ENCODE data around the gene CHRM3. TPM values are rescaled to one million over a fixed set of nuclear protein-coding genes. Genes with fewer than 3 reads are reported as not detected.

CHRM3 gene
- total and polyA plus RNA-seq, 2 donors from 2014 or later: 1.4 to 2.9 TPM

GRCh38 chr1:239413916-239414315, 27.5 kb downstream of the CHRM3 start:
- no peaks in the 10 kb centered on the region for H3K4me1 ChIP-seq (ENCODE audit: control insufficient read depth in 2 of 3, insufficient read depth in 2 of 3, low read depth in 1 of 3, low read length in 3 of 3)
- no peak overlapping the region for H3K9ac ChIP-seq (ENCODE audit: low read length in 3 of 3)
- no peaks in the 10 kb centered on the region for H3K9me3 ChIP-seq (ENCODE audit: control insufficient read depth in 2 of 3, insufficient read depth in 1 of 3, low read length in 3 of 3)
- TF ChIP-seq, protein P1, sequence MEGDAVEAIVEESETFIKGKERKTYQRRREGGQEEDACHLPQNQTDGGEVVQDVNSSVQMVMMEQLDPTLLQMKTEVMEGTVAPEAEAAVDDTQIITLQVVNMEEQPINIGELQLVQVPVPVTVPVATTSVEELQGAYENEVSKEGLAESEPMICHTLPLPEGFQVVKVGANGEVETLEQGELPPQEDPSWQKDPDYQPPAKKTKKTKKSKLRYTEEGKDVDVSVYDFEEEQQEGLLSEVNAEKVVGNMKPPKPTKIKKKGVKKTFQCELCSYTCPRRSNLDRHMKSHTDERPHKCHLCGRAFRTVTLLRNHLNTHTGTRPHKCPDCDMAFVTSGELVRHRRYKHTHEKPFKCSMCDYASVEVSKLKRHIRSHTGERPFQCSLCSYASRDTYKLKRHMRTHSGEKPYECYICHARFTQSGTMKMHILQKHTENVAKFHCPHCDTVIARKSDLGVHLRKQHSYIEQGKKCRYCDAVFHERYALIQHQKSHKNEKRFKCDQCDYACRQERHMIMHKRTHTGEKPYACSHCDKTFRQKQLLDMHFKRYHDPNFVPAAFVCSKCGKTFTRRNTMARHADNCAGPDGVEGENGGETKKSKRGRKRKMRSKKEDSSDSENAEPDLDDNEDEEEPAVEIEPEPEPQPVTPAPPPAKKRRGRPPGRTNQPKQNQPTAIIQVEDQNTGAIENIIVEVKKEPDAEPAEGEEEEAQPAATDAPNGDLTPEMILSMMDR (IDR thresholded peaks at IDR 0.05; ENCODE audit: borderline replicate concordance, extremely low read depth, insufficient read depth): no peak
- DNase-seq (no peak), FAIRE-seq (no peak)
- H3K36me3 ChIP-seq (ENCODE audit: control insufficient read depth in 2 of 3, insufficient read depth in 3 of 3, low read length in 3 of 3): no peaks in the 10 kb centered on the region
- H3K27ac ChIP-seq (ENCODE audit: low read depth in 2 of 2, low read length in 2 of 2): no peak overlapping the region
- H3K4me3 ChIP-seq (ENCODE audit: low read length in 3 of 3): no peak overlapping the region
- H3K27me3 ChIP-seq (ENCODE audit: control insufficient read depth, insufficient read depth, low read length): no peaks in the 10 kb centered on the region
- intact Hi-C loops (cut with DNase I): no loop called here

- Histone ChIP-seq H3K4me3 (ENCODE audit: low read length in 3 of 3) (no peak overlapping the region), H3K36me3 (ENCODE audit: control insufficient read depth in 2 of 3, insufficient read depth in 3 of 3, low read length in 3 of 3) (no peaks in the 10 kb centered on the region), H3K27ac (ENCODE audit: low read depth in 2 of 2, low read length in 2 of 2) (no peak overlapping the region), H3K4me1 (ENCODE audit: control insufficient read depth in 2 of 3, insufficient read depth in 2 of 3, low read depth in 1 of 3, low read length in 3 of 3) (no peaks in the 10 kb centered on the region), H3K9me3 (ENCODE audit: control insufficient read depth in 2 of 3, insufficient read depth in 1 of 3, low read length in 3 of 3) (no peaks in the 10 kb centered on the region), H3K27me3 (ENCODE audit: control insufficient read depth, insufficient read depth, low read length) (no peaks in the 10 kb centered on the region), H3K9ac (ENCODE audit: low read length in 3 of 3) (no peak overlapping the region)
- peak; percentile 11 for FAIRE-seq
- DNase-seq: no peak
- intact Hi-C loops (cut with DNase I): no loop called here
- TF ChIP-seq, protein P1 (IDR thresholded peaks at IDR 0.05; ENCODE audit: borderline replicate concordance, extremely low read depth, insufficient read depth): no peak
Observed at GRCh38 chr1:239417221-239417620, 30.9 kb downstream of the CHRM3 start.

GRCh38 chr1:239417986-239418640, 31.7 kb downstream of the CHRM3 start:
- FAIRE-seq: no peak
- intact Hi-C loops (cut with DNase I): no loop called here
- no peaks in the 10 kb centered on the region for H3K9me3 ChIP-seq (ENCODE audit: control insufficient read depth in 2 of 3, insufficient read depth in 1 of 3, low read length in 3 of 3)
- TF ChIP-seq, protein P1 (IDR thresholded peaks at IDR 0.05; ENCODE audit: borderline replicate concordance, extremely low read depth, insufficient read depth): no peak
- no peak for DNase-seq
- H3K9ac ChIP-seq (ENCODE audit: low read length in 3 of 3): no peak overlapping the region
- no peaks in the 10 kb centered on the region for H3K27me3 ChIP-seq (ENCODE audit: control insufficient read depth, insufficient read depth, low read length)
- H3K4me3 ChIP-seq (ENCODE audit: low read length in 3 of 3): no peak overlapping the region
- no peaks in the 10 kb centered on the region for H3K4me1 ChIP-seq (ENCODE audit: control insufficient read depth in 2 of 3, insufficient read depth in 2 of 3, low read depth in 1 of 3, low read length in 3 of 3)
- H3K36me3 ChIP-seq (ENCODE audit: control insufficient read depth in 2 of 3, insufficient read depth in 3 of 3, low read length in 3 of 3): no peaks in the 10 kb centered on the region
- H3K27ac ChIP-seq (ENCODE audit: low read depth in 2 of 2, low read length in 2 of 2): no peak overlapping the region

- DNase-seq (no peak), FAIRE-seq (no peak)
- TF ChIP-seq, protein P1 (IDR thresholded peaks at IDR 0.05; ENCODE audit: borderline replicate concordance, extremely low read depth, insufficient read depth): no peak
- H3K36me3 ChIP-seq (ENCODE audit: control insufficient read depth in 2 of 3, insufficient read depth in 3 of 3, low read length in 3 of 3): no peaks in the 10 kb centered on the region
- no peak overlapping the region for H3K9ac ChIP-seq (ENCODE audit: low read length in 3 of 3)
- no peak overlapping the region for H3K27ac ChIP-seq (ENCODE audit: low read depth in 2 of 2, low read length in 2 of 2)
- H3K9me3 ChIP-seq (ENCODE audit: control insufficient read depth in 2 of 3, insufficient read depth in 1 of 3, low read length in 3 of 3): no peaks in the 10 kb centered on the region
- intact Hi-C loops (cut with DNase I): no loop called here
- no peak overlapping the region for H3K4me3 ChIP-seq (ENCODE audit: low read length in 3 of 3)
- no peaks in the 10 kb centered on the region for H3K27me3 ChIP-seq (ENCODE audit: control insufficient read depth, insufficient read depth, low read length)
- no peaks in the 10 kb centered on the region for H3K4me1 ChIP-seq (ENCODE audit: control insufficient read depth in 2 of 3, insufficient read depth in 2 of 3, low read depth in 1 of 3, low read length in 3 of 3)
Observed at GRCh38 chr1:239418681-239419080, 32.3 kb downstream of the CHRM3 start.

Data from kidney (tissue), 14 donors.